ENCODE results near the gene HEATR3. TPM values are rescaled to one million over a fixed set of nuclear protein-coding genes. Genes with fewer than 3 reads are reported as not detected.
A peak's percentile ranks its signal among the peaks of the same experiment; 100 is the strongest.

The HEATR3 gene
- total RNA-seq, 1 experiment from 2014 or later = 28.0 TPM

GRCh38 chr16:50065624-50066481 is at the start of gene HEATR3 (continued):
- TF ChIP-seq, protein P1, sequence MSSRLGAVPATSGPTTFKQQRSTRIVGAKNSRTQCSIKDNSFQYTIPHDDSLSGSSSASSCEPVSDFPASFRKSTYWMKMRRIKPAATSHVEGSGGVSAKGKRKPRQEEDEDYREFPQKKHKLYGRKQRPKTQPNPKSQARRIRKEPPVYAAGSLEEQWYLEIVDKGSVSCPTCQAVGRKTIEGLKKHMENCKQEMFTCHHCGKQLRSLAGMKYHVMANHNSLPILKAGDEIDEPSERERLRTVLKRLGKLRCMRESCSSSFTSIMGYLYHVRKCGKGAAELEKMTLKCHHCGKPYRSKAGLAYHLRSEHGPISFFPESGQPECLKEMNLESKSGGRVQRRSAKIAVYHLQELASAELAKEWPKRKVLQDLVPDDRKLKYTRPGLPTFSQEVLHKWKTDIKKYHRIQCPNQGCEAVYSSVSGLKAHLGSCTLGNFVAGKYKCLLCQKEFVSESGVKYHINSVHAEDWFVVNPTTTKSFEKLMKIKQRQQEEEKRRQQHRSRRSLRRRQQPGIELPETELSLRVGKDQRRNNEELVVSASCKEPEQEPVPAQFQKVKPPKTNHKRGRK (CRISPR knock-in tag; IDR thresholded peaks at IDR 0.05; ENCODE audit: borderline replicate concordance) = no peak
- TF ChIP-seq EMX1 (CRISPR knock-in tag; IDR thresholded peaks at IDR 0.05) (no peak), FOXJ3 (CRISPR knock-in tag; IDR thresholded peaks at IDR 0.05; ENCODE audit: borderline replicate concordance) (no peak), NR2C2 (CRISPR knock-in tag; IDR thresholded peaks at IDR 0.05) (no peak), TP53 (CRISPR knock-in tag; IDR thresholded peaks at IDR 0.05) (no peak; the same call in 1 of the 2 replicates), ZNF317 (CRISPR knock-in tag; IDR thresholded peaks at IDR 0.05; ENCODE audit: borderline replicate concordance, low read depth) (0 out of 2 replicates have a peak, but pooled peaks have one; percentile 32)
- TF ChIP-seq, protein P2, sequence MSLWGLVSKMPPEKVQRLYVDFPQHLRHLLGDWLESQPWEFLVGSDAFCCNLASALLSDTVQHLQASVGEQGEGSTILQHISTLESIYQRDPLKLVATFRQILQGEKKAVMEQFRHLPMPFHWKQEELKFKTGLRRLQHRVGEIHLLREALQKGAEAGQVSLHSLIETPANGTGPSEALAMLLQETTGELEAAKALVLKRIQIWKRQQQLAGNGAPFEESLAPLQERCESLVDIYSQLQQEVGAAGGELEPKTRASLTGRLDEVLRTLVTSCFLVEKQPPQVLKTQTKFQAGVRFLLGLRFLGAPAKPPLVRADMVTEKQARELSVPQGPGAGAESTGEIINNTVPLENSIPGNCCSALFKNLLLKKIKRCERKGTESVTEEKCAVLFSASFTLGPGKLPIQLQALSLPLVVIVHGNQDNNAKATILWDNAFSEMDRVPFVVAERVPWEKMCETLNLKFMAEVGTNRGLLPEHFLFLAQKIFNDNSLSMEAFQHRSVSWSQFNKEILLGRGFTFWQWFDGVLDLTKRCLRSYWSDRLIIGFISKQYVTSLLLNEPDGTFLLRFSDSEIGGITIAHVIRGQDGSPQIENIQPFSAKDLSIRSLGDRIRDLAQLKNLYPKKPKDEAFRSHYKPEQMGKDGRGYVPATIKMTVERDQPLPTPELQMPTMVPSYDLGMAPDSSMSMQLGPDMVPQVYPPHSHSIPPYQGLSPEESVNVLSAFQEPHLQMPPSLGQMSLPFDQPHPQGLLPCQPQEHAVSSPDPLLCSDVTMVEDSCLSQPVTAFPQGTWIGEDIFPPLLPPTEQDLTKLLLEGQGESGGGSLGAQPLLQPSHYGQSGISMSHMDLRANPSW (CRISPR knock-in tag; conservative IDR thresholded peaks at IDR 0.05; ENCODE audit: low read depth) = no peak
- TF ChIP-seq, protein P3, sequence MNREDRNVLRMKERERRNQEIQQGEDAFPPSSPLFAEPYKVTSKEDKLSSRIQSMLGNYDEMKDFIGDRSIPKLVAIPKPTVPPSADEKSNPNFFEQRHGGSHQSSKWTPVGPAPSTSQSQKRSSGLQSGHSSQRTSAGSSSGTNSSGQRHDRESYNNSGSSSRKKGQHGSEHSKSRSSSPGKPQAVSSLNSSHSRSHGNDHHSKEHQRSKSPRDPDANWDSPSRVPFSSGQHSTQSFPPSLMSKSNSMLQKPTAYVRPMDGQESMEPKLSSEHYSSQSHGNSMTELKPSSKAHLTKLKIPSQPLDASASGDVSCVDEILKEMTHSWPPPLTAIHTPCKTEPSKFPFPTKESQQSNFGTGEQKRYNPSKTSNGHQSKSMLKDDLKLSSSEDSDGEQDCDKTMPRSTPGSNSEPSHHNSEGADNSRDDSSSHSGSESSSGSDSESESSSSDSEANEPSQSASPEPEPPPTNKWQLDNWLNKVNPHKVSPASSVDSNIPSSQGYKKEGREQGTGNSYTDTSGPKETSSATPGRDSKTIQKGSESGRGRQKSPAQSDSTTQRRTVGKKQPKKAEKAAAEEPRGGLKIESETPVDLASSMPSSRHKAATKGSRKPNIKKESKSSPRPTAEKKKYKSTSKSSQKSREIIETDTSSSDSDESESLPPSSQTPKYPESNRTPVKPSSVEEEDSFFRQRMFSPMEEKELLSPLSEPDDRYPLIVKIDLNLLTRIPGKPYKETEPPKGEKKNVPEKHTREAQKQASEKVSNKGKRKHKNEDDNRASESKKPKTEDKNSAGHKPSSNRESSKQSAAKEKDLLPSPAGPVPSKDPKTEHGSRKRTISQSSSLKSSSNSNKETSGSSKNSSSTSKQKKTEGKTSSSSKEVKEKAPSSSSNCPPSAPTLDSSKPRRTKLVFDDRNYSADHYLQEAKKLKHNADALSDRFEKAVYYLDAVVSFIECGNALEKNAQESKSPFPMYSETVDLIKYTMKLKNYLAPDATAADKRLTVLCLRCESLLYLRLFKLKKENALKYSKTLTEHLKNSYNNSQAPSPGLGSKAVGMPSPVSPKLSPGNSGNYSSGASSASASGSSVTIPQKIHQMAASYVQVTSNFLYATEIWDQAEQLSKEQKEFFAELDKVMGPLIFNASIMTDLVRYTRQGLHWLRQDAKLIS (CRISPR knock-in tag; IDR thresholded peaks at IDR 0.05; ENCODE audit: borderline replicate concordance) = no peak
- TF ChIP-seq, protein P4, sequence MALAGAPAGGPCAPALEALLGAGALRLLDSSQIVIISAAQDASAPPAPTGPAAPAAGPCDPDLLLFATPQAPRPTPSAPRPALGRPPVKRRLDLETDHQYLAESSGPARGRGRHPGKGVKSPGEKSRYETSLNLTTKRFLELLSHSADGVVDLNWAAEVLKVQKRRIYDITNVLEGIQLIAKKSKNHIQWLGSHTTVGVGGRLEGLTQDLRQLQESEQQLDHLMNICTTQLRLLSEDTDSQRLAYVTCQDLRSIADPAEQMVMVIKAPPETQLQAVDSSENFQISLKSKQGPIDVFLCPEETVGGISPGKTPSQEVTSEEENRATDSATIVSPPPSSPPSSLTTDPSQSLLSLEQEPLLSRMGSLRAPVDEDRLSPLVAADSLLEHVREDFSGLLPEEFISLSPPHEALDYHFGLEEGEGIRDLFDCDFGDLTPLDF (CRISPR knock-in tag; IDR thresholded peaks at IDR 0.05) = 0 out of 2 replicates have a peak, but pooled peaks have one; percentile 59

DNA sequence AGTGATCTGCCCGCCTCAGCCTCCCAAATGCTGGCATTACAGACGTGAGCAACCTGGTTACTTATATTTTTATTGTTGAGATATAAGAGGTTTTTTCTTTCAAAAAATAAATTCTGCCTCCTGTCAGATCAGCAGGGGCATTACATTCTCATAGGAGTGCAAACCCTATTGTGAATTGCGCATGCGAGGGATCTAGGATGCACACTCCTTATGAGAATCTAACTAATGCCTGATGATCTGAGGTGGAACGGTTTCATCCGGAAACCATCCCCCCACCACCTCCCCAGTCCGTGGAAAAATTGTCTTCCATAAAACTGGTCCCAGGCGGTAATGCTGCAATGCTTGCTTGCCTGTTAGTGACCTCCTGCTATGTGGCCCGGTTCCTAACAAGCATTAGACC is 48.2 kb upstream of the HEATR3 start:
- Mint-ChIP-seq H3K9me3 (no peaks in the 10 kb centered on the region), H3K27me3 (ENCODE audit: low read depth) (no peaks in the 10 kb centered on the region; the same call in 1 of the 2 replicates), H3K27ac (no peak overlapping the region), H3K4me3 (no peak overlapping the region), H3K4me1 (peaks cover 7% of the 10 kb centered on the region), H3K36me3 (no peaks in the 10 kb centered on the region)
- ChIA-PET CTCF (no interaction called here), POLR2A (no interaction called here)
- no peak for DNase-seq (ENCODE audit: low spot score)
- ATAC-seq = no peak
- TF ChIP-seq, protein P3 (CRISPR knock-in tag; IDR thresholded peaks at IDR 0.05; ENCODE audit: borderline replicate concordance) = no peak
- TF ChIP-seq ZNF219 (CRISPR knock-in tag; IDR thresholded peaks at IDR 0.05; ENCODE audit: borderline replicate concordance) (no peak), ZMAT4 (CRISPR knock-in tag; IDR thresholded peaks at IDR 0.05) (no peak)
- TF ChIP-seq, protein P5, sequence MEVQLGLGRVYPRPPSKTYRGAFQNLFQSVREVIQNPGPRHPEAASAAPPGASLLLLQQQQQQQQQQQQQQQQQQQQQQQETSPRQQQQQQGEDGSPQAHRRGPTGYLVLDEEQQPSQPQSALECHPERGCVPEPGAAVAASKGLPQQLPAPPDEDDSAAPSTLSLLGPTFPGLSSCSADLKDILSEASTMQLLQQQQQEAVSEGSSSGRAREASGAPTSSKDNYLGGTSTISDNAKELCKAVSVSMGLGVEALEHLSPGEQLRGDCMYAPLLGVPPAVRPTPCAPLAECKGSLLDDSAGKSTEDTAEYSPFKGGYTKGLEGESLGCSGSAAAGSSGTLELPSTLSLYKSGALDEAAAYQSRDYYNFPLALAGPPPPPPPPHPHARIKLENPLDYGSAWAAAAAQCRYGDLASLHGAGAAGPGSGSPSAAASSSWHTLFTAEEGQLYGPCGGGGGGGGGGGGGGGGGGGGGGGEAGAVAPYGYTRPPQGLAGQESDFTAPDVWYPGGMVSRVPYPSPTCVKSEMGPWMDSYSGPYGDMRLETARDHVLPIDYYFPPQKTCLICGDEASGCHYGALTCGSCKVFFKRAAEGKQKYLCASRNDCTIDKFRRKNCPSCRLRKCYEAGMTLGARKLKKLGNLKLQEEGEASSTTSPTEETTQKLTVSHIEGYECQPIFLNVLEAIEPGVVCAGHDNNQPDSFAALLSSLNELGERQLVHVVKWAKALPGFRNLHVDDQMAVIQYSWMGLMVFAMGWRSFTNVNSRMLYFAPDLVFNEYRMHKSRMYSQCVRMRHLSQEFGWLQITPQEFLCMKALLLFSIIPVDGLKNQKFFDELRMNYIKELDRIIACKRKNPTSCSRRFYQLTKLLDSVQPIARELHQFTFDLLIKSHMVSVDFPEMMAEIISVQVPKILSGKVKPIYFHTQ (CRISPR knock-in tag; IDR thresholded peaks at IDR 0.05) = no peak
